DND-41 (cell line): ENCODE data around the gene LSM14A.
"Not testable (repeated sequence)": the region's sequence is repeated elsewhere in the genome, so short reads cannot be mapped to it uniquely, and the experiment has no call there.

Experiments
- ATAC-seq: fragments of 200-7000 bp; cut with Tn5 transposase; 3 replicates; pipeline ENCODE4 v1.9.1; 2021; ENCODE audit warnings: low read depth; ENCODE audit not compliant: insufficient read depth
- DNase-seq: peaks from one replicate; pipeline ENCODE4 v3.0.0-alpha.2; 2020
- H2AFZ ChIP-seq: 2 replicates; pipeline ENCODE4 v1.6.0; 2012; ENCODE audit warnings: low read depth, low read length
- H3K27ac ChIP-seq: 2 replicates; pipeline ENCODE4 v1.5.1; 2012; ENCODE audit warnings: low read length, inconsistent platforms
- H3K27me3 ChIP-seq: fragments of 200-600 bp; sonication (generic); 2 replicates; pipeline ENCODE4 v1.6.0; 2012; ENCODE audit warnings: low read length, mild to moderate bottlenecking, inconsistent platforms; ENCODE audit not compliant: insufficient read depth, poor library complexity
- H3K36me3 ChIP-seq: 2 replicates; pipeline ENCODE4 v1.5.1; 2012; ENCODE audit warnings: low read length, inconsistent platforms; ENCODE audit not compliant: insufficient read depth
- H3K4me1 ChIP-seq: 2 replicates; pipeline ENCODE4 v1.5.1; 2012; ENCODE audit warnings: mild to moderate bottlenecking, low read length; ENCODE audit not compliant: insufficient read depth
- H3K4me2 ChIP-seq: 2 replicates; pipeline ENCODE4 v1.6.0; 2012; ENCODE audit warnings: mild to moderate bottlenecking, moderate library complexity, low read length, inconsistent platforms; ENCODE audit not compliant: insufficient read depth
- H3K4me3 ChIP-seq, 2 experiments: fragments of 200-600 bp in 1 of 2; shearing (Covaris generic) in 1 of 2; 2 replicates each; pipeline ENCODE4 v1.5.1; 2012 to 2016; ENCODE audit warnings: inconsistent platforms in 2 of 2, low read length in 2 of 2, mild to moderate bottlenecking in 2 of 2, low read depth in 1 of 2, moderate library complexity in 1 of 2
- H3K79me2 ChIP-seq: 2 replicates; pipeline ENCODE4 v1.6.0; 2012; ENCODE audit warnings: low read length, inconsistent platforms; ENCODE audit not compliant: insufficient read depth
- H3K9ac ChIP-seq: 2 replicates; pipeline ENCODE4 v1.6.0; 2012; ENCODE audit warnings: low read depth, mild to moderate bottlenecking, inconsistent platforms, low read length, moderate library complexity
- H3K9me3 ChIP-seq: 2 replicates; pipeline ENCODE4 v1.5.1; 2012; ENCODE audit warnings: low read length, moderate library complexity, mild to moderate bottlenecking, inconsistent platforms; ENCODE audit not compliant: insufficient read depth, severe bottlenecking
- H4K20me1 ChIP-seq: 2 replicates; pipeline ENCODE4 v1.6.0; 2012; ENCODE audit warnings: low read length; ENCODE audit not compliant: insufficient read depth
- EZH2 ChIP-seq: IDR thresholded peaks from 3 replicates; pipeline ENCODE4 v1.6.1; 2012; ENCODE audit warnings: borderline replicate concordance, low read depth, mild to moderate bottlenecking, moderate library complexity, low read length, inconsistent platforms; ENCODE audit not compliant: severe bottlenecking
- TF ChIP-seq, protein P1 (sequence below): IDR thresholded peaks from 2 replicates; pipeline ENCODE4 v1.5.1; 2012; ENCODE audit warnings: borderline replicate concordance, low read length, moderate library complexity, mild to moderate bottlenecking; ENCODE audit not compliant: poor library complexity, severe bottlenecking; ENCODE audit errors: extremely low read depth

LSM14A gene

DNA sequence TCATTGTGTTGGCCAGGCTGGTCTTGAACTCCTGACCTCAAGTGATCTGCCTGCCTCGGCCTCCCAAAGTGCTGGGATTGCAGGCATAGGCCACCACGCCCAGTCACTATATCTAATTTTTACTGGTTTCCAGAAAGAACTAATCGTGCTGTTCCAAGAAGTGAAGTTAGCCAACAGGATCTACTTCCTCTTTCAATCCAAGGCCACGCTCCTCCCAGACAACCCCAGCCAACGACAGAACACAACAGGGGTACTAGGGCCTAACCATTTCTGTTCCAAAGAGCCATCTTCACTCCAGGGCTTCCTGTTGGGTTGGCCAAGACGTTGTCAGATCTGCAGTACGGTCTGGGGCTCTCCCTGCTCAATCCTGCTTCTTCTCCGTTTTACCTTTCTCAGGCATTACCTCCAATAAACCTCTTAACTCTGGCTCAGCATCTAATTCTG is 7.0 kb upstream of the LSM14A start:
- no peak overlapping the region for H3K9ac ChIP-seq
- H2AFZ ChIP-seq = no peak overlapping the region
- peaks cover 8% of the 10 kb centered on the region for H3K27me3 ChIP-seq
- DNase-seq = no peak
- no peaks in the 10 kb centered on the region for H3K36me3 ChIP-seq
- H3K27ac ChIP-seq = no peak overlapping the region
- H3K9me3 ChIP-seq = no peaks in the 10 kb centered on the region
- H4K20me1 ChIP-seq = no peaks in the 10 kb centered on the region
- H3K4me1 ChIP-seq = no peaks in the 10 kb centered on the region
- ATAC-seq = no peak
- no peaks in the 10 kb centered on the region for H3K79me2 ChIP-seq
- no peak for TF ChIP-seq EZH2
- TF ChIP-seq, protein P1, sequence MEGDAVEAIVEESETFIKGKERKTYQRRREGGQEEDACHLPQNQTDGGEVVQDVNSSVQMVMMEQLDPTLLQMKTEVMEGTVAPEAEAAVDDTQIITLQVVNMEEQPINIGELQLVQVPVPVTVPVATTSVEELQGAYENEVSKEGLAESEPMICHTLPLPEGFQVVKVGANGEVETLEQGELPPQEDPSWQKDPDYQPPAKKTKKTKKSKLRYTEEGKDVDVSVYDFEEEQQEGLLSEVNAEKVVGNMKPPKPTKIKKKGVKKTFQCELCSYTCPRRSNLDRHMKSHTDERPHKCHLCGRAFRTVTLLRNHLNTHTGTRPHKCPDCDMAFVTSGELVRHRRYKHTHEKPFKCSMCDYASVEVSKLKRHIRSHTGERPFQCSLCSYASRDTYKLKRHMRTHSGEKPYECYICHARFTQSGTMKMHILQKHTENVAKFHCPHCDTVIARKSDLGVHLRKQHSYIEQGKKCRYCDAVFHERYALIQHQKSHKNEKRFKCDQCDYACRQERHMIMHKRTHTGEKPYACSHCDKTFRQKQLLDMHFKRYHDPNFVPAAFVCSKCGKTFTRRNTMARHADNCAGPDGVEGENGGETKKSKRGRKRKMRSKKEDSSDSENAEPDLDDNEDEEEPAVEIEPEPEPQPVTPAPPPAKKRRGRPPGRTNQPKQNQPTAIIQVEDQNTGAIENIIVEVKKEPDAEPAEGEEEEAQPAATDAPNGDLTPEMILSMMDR = no peak
- no peak overlapping the region for H3K4me2 ChIP-seq
- no peak overlapping the region for H3K4me3 ChIP-seq

DNA sequence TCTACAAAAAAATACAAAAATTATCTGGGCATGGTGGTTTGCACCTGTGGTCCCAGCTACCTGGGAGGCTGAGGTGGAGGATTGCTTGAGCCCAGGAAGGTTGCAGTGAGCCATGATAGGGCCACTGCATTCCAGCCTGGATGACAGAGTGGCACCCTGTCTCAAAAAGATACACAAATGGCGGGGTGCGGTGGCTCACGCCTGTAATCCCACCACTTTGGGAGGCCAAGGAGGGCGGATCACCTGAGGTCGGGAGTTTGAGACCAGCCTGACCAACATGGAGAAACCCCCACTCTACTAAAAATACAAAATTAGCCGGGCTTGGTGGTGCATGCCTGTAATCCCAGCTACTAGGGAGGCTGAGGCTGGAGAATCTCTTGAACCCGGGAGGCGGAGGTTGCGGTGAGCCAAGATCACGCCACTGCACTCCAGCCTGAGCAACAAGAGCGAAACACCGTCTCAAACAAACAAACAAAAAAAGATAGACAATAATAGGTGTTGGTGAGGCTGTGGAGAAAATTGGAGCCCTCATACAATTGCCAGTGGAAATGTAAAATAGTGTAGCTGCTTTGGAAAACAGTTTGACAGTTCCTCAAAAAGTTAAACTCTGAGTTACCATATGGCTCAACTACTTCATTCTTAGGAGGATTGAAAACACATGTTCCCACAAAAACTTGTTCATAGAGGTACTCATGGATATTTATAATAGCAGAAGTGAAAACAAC is 2.7 kb upstream of the LSM14A start:
- not testable (repeated sequence) for H2AFZ ChIP-seq, DNase-seq, H3K4me2 ChIP-seq

DNA sequence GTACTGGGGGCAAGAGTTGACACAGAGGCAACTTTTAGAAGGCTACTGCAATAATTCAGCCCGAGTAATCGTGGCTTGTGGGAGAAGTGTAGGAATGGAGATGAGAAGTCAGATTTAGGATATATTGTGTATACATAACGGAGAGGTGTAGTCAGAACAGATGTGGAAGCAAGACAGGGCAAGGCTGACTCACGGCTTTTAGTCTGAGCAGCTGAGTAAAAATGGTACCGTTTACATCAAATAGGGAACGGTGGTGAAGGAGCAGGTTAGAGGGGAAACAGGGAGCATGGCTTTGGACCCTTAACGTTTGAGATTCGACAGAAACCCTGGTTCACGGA is 796 bp upstream of the LSM14A start:
- TF ChIP-seq, protein P1 = no peak
- no peak for TF ChIP-seq EZH2
- Histone ChIP-seq H4K20me1 (peaks cover 27% of the 10 kb centered on the region), H2AFZ (peak overlapping the region; percentile 90), H3K4me1 (peaks cover 42% of the 10 kb centered on the region), H3K4me2 (peak overlapping the region; percentile 69), H3K36me3 (peaks cover 21% of the 10 kb centered on the region), H3K4me3 (peak overlapping the region; percentile 31 to 76; a peak in 3 of 4 replicates), H3K27ac (peak overlapping the region; percentile 87), H3K27me3 (no peaks in the 10 kb centered on the region), H3K79me2 (peaks cover 51% of the 10 kb centered on the region), H3K9ac (peak overlapping the region; percentile 92), H3K9me3 (no peaks in the 10 kb centered on the region)
- 0 out of 3 replicates have a peak, but pooled peaks have one; percentile 2 for ATAC-seq
- no peak for DNase-seq

More for the DNA sequence above, 2.7 kb upstream of the LSM14A start:
- H3K36me3 ChIP-seq, H3K9me3 ChIP-seq, H3K4me3 ChIP-seq, H3K27me3 ChIP-seq, H3K27ac ChIP-seq, H3K9ac ChIP-seq, ATAC-seq: not testable (repeated sequence)
- peaks cover 23% of the 10 kb centered on the region for H3K4me1 ChIP-seq
- H4K20me1 ChIP-seq = peaks cover 13% of the 10 kb centered on the region
- peaks cover 32% of the 10 kb centered on the region for H3K79me2 ChIP-seq

DNA sequence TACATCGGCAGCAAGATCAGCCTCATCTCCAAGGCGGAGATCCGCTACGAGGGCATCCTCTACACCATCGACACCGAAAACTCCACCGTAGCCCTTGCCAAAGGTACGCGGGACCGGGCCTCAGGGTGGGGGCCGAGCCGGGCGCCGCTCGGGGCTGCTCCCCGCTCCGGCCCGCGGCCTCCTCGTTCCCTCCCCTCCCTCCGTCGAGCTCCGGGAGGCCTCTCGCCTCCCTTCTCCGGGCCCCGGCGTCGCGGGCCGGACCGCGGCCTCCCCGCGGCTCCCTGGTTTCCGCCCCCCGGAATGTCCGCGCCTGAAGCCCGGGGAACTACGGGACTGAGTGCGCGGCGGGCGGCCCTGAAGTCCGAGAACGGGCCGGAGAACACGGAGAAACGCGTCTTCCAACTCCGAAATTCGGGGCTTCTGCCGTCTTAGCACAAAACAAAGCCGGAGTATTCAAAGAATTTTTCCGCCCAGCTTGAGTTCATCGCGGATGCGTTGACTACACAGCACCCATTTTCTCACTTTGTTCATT is 423 bp downstream of the LSM14A start:
- ATAC-seq (peak; percentile 35), DNase-seq (no peak)
- TF ChIP-seq EZH2 = no peak
- TF ChIP-seq, protein P1 = no peak
- peak overlapping the region; percentile 93 for H2AFZ ChIP-seq
- peak overlapping the region; percentile 87 for H3K27ac ChIP-seq
- peak overlapping the region; percentile 91 for H3K4me2 ChIP-seq
- H3K4me3 ChIP-seq = peak overlapping the region; percentile 76 to 96
- no peaks in the 10 kb centered on the region for H3K9me3 ChIP-seq
- H3K36me3 ChIP-seq = peaks cover 27% of the 10 kb centered on the region
- H3K79me2 ChIP-seq = peaks cover 63% of the 10 kb centered on the region
- peak overlapping the region; percentile 92 for H3K9ac ChIP-seq
- H4K20me1 ChIP-seq = peaks cover 40% of the 10 kb centered on the region
- H3K27me3 ChIP-seq = no peaks in the 10 kb centered on the region
- peaks cover 54% of the 10 kb centered on the region for H3K4me1 ChIP-seq
